ENCODE results near the gene PIK3R5. TPM values are rescaled to one million over a fixed set of nuclear protein-coding genes. Genes with fewer than 3 reads are reported as not detected.

The PIK3R5 gene
- total and polyA plus RNA-seq, 12 donors: 1.2 to 51.7 (median 17.2) TPM

- TF ChIP-seq POLR2A (IDR thresholded peaks at IDR 0.05) (no peak), CTCF (IDR thresholded peaks at IDR 0.05) (no peak)
- Histone ChIP-seq H3K36me3 (replicated peaks in 1 of 2) (no peaks in the 10 kb centered on the region), H3K27ac (no peak overlapping the region), H3K9me3 (replicated peaks in 1 of 3) (peaks cover 0 to 7% (median 4%) of the 10 kb centered on the region in 3 donors), H3K27me3 (no peaks in the 10 kb centered on the region), H3K4me3 (no peak overlapping the region), H3K4me1 (replicated peaks in 1 of 2) (no peaks in the 10 kb centered on the region)
- DNase-seq: no peak
- intact Hi-C loops (cut with DNase I): no loop called here
- WGBS, 4 donors: 71 to 81% (median 75%) methylated on average over 6 of the region's 6 CpGs
Measured at GRCh38 chr17:8924595-8924994, 40.9 kb downstream of the PIK3R5 start.

GRCh38 chr17:8923762-8924161 is 41.7 kb downstream of the PIK3R5 start:
- TF ChIP-seq POLR2A (IDR thresholded peaks at IDR 0.05): no peak
- no peak for TF ChIP-seq CTCF (IDR thresholded peaks at IDR 0.05)
- intact Hi-C loops (cut with DNase I): no loop called here
- peaks cover 0 to 7% (median 2%) of the 10 kb centered on the region in 3 donors for H3K9me3 ChIP-seq (replicated peaks in 1 of 3)
- H3K4me1 ChIP-seq (replicated peaks in 1 of 2): no peaks in the 10 kb centered on the region
- peak overlapping the region in 2 of 5 donors; percentile 43 to 83 for H3K27ac ChIP-seq
- WGBS, 4 donors: 56 to 89% (median 56%) methylated on average over 1 of the region's 1 CpG; no CpG with 5 or more reads in 1 of the 4 donors
- no peaks in the 10 kb centered on the region for H3K27me3 ChIP-seq
- H3K4me3 ChIP-seq: no peak overlapping the region
- H3K36me3 ChIP-seq (replicated peaks in 1 of 2): no peaks in the 10 kb centered on the region
- DNase-seq: no peak

GRCh38 chr17:8922928-8923327 is 42.6 kb downstream of the PIK3R5 start:
- Histone ChIP-seq H3K4me1 (replicated peaks in 1 of 2) (no peaks in the 10 kb centered on the region), H3K4me3 (no peak overlapping the region), H3K27me3 (no peaks in the 10 kb centered on the region), H3K27ac (peak overlapping the region; percentile 1 to 83 (median 43)), H3K9me3 (replicated peaks in 1 of 3) (no peaks in the 10 kb centered on the region), H3K36me3 (replicated peaks in 1 of 2) (no peaks in the 10 kb centered on the region)
- no peak for DNase-seq
- no peak for TF ChIP-seq CTCF (IDR thresholded peaks at IDR 0.05)
- TF ChIP-seq POLR2A (IDR thresholded peaks at IDR 0.05): no peak
- intact Hi-C loops (cut with DNase I): no loop called here
- 58 to 75% (median 69%) methylated on average over 4 of the region's 4 CpGs for WGBS, 4 donors

- no peaks in the 10 kb centered on the region for H3K36me3 ChIP-seq (replicated peaks in 1 of 2)
- H3K9me3 ChIP-seq (replicated peaks in 1 of 3): no peaks in the 10 kb centered on the region
- intact Hi-C loops (cut with DNase I): no loop called here
- peak in 2 of 7 donors; percentile 36 to 39 for DNase-seq
- H3K4me3 ChIP-seq: no peak overlapping the region
- no peaks in the 10 kb centered on the region for H3K27me3 ChIP-seq
- whole genome bisulfite sequencing, 4 donors: 30 to 43% (median 33%) methylated on average over 6 of the region's 6 CpGs
- TF ChIP-seq CTCF (IDR thresholded peaks at IDR 0.05): no peak
- TF ChIP-seq POLR2A (IDR thresholded peaks at IDR 0.05): no peak
- peak overlapping the region; percentile 1 to 89 (median 43) for H3K27ac ChIP-seq
- H3K4me1 ChIP-seq (replicated peaks in 1 of 2): no peaks in the 10 kb centered on the region
Measured at GRCh38 chr17:8922451-8922850, 43.1 kb downstream of the PIK3R5 start.

Measured in adrenal gland (tissue), 12 donors.